ENCODE measurements around the gene HYAL2.

The HYAL2 gene

GRCh38 chr3:50322115-50322385 is 495 bp downstream of the HYAL2 start (continued):
- TF ChIP-seq ZBTB17 (tag by site-specific recombination; IDR thresholded peaks at IDR 0.05) (no peak), ZNF433 (tag by site-specific recombination; IDR thresholded peaks at IDR 0.05; ENCODE audit: low read depth) (no peak), ZNF19 (tag by site-specific recombination; IDR thresholded peaks at IDR 0.05; ENCODE audit: low read depth) (no peak)

DNA sequence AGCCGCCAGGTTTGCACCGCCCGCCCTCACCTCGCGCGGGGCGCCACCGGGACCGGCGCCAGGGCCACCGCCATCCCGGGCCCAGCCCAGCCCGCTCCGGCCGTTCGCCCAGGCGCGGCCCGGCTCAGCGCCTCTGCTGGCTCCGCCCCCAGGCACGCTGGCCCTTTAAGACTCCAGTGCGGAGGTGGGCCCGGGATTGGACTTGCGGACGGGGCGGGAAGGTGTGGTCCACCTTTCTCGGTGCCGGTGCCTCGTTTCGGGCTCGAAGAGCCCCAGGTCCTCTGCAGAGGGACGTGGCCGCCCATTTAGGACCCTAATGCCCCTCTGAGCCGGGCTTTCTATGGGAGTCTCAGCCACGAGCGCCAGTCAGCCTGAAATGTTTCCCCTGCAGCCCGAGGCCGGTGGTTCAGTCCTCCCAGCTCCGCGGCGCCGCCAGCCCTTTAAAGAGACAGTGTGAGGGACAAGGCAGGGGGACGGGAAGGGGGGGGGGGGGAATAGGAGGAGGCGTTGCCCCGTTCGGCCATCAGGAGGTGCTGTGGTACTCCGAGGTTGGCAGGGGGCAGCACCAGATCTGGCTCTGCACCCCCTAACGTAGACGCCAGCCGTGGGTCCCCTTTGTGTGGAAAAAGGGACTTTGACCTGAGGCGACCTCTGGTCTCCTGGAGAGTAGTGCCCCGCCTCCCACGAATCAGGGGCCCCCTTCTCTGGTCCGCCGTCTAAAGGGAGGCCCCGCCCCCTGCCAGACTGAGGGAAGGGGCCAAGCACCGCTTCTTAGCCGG is 1.0 kb downstream of the HYAL2 start:
- peak overlapping the region; percentile 95 for H3K27ac ChIP-seq (ENCODE audit: extremely low read depth, low read depth, low read length)
- POLR2A ChIA-PET = interaction anchor here (0.6 to 3.2 kb wide), 10 partner anchors 10 to 371 kb away, joined by 3 to 17 read pairs (median 4); partner anchors contain the start of genes CYB561D2, HYAL3, IFRD2 and NAA80
- no peaks in the 10 kb centered on the region for H3K9me3 ChIP-seq (ENCODE audit: control insufficient read depth, insufficient read depth, low read depth, low read length)
- CTCF ChIA-PET = interaction anchor here (0.5 to 1.7 kb wide), 9 partner anchors 12 to 1494 kb away, joined by 3 to 7 read pairs (median 3); partner anchors contain the start of genes HYAL3 and NAA80
- peaks cover 7% of the 10 kb centered on the region; the same call in 1 of the 2 replicates for H3K4me1 ChIP-seq (ENCODE audit: control insufficient read depth, insufficient read depth, low read length)
- peak overlapping the region; percentile 62 for H3K4me3 ChIP-seq (ENCODE audit: low read depth, low read length)
- H3K36me3 ChIP-seq (ENCODE audit: control insufficient read depth in 2 of 2, insufficient read depth in 1 of 2, low read length in 2 of 2) = peaks cover under 1 to 63% of the 10 kb centered on the region in 2 experiments; a peak in 2 of 3 replicates
- TF ChIP-seq ZNF354C (tag by site-specific recombination; IDR thresholded peaks at IDR 0.05; ENCODE audit: borderline replicate concordance, low read depth) = no peak
- no peak for TF ChIP-seq ZNF26 (tag by site-specific recombination; IDR thresholded peaks at IDR 0.05)
- TF ChIP-seq OVOL3 (tag by site-specific recombination; IDR thresholded peaks at IDR 0.05) = no peak
- no peak for TF ChIP-seq ZBTB11 (tag by site-specific recombination; conservative IDR thresholded peaks at IDR 0.05; ENCODE audit: low read depth)
- no peak for TF ChIP-seq ZNF529 (tag by site-specific recombination; IDR thresholded peaks at IDR 0.05; ENCODE audit: insufficient replicate concordance)
- TF ChIP-seq ZNF341 (tag by site-specific recombination; IDR thresholded peaks at IDR 0.05; ENCODE audit: low read depth) = no peak
- TF ChIP-seq, protein P1, sequence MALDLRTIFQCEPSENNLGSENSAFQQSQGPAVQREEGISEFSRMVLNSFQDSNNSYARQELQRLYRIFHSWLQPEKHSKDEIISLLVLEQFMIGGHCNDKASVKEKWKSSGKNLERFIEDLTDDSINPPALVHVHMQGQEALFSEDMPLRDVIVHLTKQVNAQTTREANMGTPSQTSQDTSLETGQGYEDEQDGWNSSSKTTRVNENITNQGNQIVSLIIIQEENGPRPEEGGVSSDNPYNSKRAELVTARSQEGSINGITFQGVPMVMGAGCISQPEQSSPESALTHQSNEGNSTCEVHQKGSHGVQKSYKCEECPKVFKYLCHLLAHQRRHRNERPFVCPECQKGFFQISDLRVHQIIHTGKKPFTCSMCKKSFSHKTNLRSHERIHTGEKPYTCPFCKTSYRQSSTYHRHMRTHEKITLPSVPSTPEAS (tag by site-specific recombination; IDR thresholded peaks at IDR 0.05) = no peak
- no peak for TF ChIP-seq ZNF510 (tag by site-specific recombination; IDR thresholded peaks at IDR 0.05; ENCODE audit: insufficient replicate concordance)
- TF ChIP-seq ZNF530 (tag by site-specific recombination; IDR thresholded peaks at IDR 0.05; ENCODE audit: low read depth) = no peak
- TF ChIP-seq PATZ1 (tag by site-specific recombination; IDR thresholded peaks at IDR 0.05) = peak; percentile 37; the same call in 1 of the 2 replicates
- no peak; the same call in 1 of the 2 replicates for TF ChIP-seq ZNF449 (tag by site-specific recombination; IDR thresholded peaks at IDR 0.05)
- TF ChIP-seq, protein P2, sequence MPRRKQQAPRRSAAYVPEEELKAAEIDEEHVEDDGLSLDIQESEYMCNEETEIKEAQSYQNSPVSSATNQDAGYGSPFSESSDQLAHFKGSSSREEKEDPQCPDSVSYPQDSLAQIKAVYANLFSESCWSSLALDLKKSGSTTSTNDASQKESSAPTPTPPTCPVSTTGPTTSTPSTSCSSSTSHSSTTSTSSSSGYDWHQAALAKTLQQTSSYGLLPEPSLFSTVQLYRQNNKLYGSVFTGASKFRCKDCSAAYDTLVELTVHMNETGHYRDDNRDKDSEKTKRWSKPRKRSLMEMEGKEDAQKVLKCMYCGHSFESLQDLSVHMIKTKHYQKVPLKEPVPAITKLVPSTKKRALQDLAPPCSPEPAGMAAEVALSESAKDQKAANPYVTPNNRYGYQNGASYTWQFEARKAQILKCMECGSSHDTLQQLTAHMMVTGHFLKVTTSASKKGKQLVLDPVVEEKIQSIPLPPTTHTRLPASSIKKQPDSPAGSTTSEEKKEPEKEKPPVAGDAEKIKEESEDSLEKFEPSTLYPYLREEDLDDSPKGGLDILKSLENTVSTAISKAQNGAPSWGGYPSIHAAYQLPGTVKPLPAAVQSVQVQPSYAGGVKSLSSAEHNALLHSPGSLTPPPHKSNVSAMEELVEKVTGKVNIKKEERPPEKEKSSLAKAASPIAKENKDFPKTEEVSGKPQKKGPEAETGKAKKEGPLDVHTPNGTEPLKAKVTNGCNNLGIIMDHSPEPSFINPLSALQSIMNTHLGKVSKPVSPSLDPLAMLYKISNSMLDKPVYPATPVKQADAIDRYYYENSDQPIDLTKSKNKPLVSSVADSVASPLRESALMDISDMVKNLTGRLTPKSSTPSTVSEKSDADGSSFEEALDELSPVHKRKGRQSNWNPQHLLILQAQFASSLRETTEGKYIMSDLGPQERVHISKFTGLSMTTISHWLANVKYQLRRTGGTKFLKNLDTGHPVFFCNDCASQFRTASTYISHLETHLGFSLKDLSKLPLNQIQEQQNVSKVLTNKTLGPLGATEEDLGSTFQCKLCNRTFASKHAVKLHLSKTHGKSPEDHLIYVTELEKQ (tag by site-specific recombination; IDR thresholded peaks at IDR 0.05; ENCODE audit: borderline replicate concordance) = no peak
- no peak for TF ChIP-seq ZNF837 (tag by site-specific recombination; IDR thresholded peaks at IDR 0.05)
- TF ChIP-seq GLIS2 (tag by site-specific recombination; IDR thresholded peaks at IDR 0.05) = peak; percentile 67
- no peak for TF ChIP-seq ZNF274 (IDR thresholded peaks at IDR 0.05; ENCODE audit: low read length)
- no peak for TF ChIP-seq ZNF274 (tag by site-specific recombination; IDR thresholded peaks at IDR 0.05; ENCODE audit: borderline replicate concordance)
- TF ChIP-seq ZFP3 (tag by site-specific recombination; IDR thresholded peaks at IDR 0.05; ENCODE audit: low read depth) = no peak
